Fibroblast of the aortic adventitia (primary cell): ENCODE results near the gene SYTL5. TPM values are rescaled to one million over a fixed set of nuclear protein-coding genes. Genes with fewer than 3 reads are reported as not detected.

Experiments
- small RNA-seq: library from RNA; depleted of rRNA; stranded (forward); fragments of <200 nt; gene quantifications from one replicate; pipeline ENCODE3, GENCODE V24; 2012
- total RNA-seq: library from RNA; depleted of rRNA; stranded (reverse); fragments of >200 nt; gene quantifications from 2 replicates; pipeline ENCODE4 v1.2.3, GENCODE V29; 2012; ENCODE audit warnings: low replicate concordance

SYTL5 gene
- total RNA-seq, 1 donor = 0.36 TPM

Small RNAs within 50 kb of the gene (small RNA-seq; reads per million reads assigned to genes)
- not detected for gene MIR548AJ2

Other genes starting within 250 kb of the SYTL5 start
- gene CYBB, start 226.5 kb upstream of the SYTL5 start, total RNA-seq = not detected in 2 replicates
- gene DYNLT3, start 159.0 kb upstream of the SYTL5 start, total RNA-seq = 19.4 and 64.2 TPM in 2 replicates
- 142 and 242 TPM in 2 replicates for gene SRPX, start 214.3 kb downstream of the SYTL5 start, total RNA-seq